GM21423 (cell line): ENCODE results near the gene KLHL35.
"Not testable (repeated sequence)": the region's sequence is repeated elsewhere in the genome, so short reads cannot be mapped to it uniquely, and the experiment has no call there.

Experiments used
- ATAC-seq: cut with Tn5 transposase; IDR thresholded peaks from one replicate; pipeline ENCODE4 v1.9.1; 2021; ENCODE audit warnings: mild to moderate bottlenecking, moderate library complexity; ENCODE audit not compliant: unreplicated experiment

Gene KLHL35

DNA sequence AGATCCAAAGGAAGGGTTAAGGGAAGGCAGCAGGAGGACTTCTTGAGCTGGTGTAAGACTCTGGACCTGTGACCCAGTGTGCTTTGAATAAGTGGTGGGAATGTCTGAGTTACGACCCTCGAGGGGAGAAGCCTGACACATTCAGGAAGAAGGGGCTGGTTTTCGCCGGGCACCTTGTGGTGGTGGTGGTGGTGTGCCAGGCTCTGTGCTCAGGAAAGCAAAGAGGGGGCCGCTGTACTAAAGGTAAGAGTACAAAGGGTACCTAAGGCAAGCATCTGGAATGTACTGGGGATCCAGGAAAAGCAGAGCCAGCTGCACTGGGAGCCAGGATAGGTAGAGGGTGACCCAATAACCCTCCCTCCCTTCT is 6.3 kb downstream of the KLHL35 start:
- no peak for ATAC-seq

DNA sequence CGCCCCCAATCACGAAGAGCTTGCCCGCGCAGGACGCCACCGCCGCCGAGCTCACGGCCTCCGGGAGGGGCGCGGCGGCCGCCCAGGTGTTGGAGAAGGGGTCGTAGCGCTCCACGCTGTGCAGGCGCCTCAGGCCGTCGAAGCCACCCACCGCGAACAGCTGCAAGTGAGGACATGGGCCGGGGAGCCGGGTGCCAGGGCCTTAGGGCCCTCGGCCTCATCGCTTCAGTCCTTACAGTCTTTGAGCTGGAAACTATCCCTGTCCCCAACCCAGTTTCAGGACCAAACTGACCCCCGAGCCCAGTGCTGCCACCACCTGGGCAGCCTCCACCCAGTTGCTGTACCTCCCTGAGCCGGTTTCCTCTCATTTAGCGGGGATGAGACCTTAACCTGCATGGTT is 7.6 kb downstream of the KLHL35 start:
- ATAC-seq: no peak

DNA sequence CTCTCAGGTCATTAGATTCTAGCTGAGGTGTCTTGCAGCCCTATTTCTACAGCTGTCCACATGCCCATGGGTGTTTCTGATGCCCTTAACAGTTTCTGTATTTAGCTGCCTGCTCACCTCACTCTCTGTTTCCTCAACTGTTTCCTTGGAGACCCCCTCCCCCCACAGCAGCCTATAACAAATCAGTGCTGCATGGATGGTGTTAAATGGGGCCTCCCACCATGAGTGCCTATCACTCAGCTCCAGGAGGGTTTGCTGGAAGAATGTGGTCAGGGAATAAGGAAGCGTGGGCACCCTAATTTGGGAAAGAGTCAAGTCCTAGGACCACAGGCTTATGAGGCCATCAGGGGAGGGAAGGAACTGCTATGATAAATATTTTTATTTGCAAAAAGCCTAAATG is 8.6 kb downstream of the KLHL35 start:
- ATAC-seq: no peak

DNA sequence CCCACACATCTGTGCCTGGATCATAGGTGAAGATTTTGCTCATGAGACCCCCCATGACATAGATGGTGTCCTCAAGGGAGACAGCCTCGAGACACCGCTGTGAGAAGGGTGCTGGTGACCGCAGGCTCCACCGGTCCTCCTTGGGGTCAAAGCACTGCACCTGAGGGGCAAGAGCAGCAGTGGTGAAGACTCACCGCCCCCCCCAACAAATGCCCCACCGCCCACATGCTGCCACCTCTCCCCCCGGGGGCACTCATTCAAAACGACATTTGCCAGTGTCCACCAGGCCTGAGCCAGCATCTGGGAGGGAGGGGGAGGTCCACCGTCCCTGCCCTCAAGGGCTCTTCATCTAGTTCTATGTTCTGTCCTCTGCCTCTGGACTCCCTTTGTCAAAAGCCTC is 9.3 kb downstream of the KLHL35 start:
- ATAC-seq: no peak

DNA sequence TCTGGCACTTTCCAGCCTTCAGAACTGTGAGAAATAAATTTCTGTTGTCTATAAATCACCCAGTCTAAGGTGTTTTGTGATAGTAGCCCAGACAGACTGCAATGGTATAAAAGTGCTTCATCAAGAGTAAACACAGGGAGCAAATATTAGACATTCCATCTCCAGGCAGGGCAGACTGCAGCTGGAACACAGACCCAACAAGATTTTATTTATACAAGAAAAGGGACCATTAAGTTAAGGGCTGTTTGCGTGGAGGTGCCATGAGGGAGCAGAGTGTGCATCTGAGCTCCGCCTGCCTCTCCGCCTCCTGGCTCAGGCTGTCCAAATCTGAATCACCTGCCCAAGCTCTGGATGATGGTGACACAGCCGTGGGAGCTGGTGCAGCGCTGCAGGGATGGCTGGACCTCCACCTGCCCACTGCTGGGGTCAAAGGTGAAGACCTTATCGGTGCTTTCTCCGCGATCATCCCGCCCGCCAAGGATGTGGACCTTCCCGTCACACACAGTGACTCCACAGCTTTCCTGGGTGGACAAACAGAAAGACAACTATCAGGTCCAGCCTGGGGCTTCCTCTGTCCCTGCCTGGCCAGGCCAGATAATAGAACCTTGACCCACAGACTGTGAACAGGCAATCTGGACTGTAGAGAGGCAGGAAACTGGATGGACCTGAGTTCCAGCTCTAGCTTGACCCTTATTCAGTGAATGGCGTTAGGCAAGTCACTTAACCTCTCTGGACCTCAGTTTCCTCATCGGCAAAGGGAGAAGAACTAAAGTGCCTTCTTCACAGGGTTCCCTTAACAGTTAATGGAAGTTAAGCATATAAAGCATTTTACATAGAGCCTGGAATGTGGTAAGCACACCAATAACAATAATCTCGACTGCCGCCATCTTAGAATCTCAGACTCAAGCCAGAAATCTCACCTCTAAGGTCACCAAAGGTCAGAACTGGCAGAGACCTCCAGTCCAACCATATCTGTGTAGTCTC is 10.5 kb downstream of the KLHL35 start:
- ATAC-seq: no peak

DNA sequence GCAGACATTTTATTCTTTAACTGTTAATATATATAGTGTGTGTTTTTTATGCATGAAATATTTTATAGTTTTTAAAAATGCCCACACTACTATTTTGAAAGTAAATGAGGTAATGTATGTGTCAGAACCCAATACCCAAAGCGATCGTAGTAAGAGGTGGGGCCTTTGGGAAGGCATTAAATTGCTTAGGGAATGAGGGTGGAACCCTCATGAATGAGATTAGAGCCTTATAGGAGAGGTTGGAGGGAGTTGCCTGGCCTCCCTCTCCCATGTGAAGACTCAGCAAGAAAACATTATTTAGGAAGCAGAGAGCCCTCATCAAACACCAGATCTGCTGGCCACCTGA is 11.1 kb downstream of the KLHL35 start:
- no peak for ATAC-seq

DNA sequence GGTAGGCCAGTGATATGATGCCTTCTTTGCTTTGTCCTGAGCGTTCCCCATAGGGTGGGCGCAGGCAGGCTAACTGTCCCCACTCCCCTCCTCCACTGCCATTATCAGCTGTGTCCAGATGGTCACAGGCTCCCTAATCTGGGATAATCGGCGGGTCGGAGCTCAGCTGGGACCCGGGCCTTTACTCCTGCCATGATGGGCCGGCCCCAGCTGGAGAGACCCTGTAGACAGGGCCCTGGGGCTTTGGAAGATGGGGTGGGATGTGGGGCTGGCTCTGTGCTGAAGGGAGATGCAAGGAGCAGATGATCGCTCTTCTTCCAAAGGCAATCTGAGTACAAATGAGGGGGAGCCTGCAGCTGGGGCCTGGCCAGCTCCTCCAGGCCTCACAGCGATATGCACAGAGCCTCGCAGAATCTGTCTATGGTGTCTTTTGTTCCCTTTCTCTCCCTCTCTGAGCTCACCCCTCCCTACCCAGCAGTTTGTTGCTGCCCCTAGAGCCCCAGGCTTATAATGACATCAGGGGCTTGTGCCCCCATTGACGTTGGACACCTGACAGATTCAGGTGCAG is 11.9 kb downstream of the KLHL35 start:
- no peak for ATAC-seq

DNA sequence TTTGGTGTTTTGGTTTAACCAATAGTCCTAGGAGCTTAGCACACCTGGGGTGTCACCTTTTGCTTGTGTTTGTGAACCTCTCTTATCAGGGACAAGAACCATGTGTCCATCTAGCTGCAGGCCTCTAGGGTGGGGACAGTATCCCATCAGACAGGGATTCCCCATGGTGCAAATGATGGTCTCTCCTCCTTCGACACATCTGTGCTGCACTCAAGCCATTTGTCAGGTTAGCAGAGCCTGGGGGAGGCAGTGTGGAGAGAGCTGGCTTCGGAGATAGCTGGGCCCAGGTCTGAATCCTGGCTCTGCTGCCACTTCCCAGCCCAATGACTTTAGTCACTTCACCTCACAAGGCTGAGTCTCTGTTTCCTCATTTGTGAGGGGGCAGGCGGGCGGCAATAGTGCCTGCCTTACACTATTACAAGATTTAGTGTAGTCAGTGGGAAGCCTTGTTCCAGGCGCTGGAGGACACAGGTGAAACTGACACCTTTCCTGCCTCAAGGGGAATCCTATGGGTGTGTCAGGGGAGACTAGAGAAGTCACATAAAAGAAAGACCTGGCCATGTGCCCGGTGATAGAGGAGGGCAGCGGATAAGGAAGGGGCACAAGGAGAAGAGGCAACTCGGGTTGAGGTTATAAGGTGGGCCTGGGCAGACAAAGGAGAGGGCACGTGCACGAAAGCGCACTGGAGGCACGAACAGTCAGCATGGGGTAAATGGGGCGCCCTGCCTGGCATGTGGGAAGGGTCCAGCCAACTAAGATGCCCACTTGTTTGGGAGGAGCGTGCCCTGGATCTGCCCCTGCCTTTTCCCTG is 12.6 kb downstream of the KLHL35 start:
- ATAC-seq: no peak

DNA sequence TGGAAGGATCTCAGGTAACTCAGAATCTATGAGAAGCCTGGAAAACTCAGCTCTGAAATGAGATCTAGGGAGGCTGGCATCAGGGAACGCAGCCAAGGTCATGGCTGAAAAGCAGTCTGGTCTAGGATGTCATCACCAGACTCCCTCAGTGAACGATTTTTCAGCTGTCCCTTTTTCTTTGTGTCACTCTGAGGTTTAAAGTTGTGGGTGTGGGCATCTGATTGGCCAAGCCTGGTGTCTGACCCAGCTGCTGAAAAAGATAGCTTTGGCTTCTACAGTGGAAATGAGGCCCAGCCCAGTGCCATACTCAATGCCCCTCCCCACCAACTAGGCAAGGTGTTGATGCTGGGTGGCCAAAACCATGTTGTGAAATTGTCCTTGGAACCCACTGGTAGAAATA is 19.1 kb downstream of the KLHL35 start:
- ATAC-seq: no peak

DNA sequence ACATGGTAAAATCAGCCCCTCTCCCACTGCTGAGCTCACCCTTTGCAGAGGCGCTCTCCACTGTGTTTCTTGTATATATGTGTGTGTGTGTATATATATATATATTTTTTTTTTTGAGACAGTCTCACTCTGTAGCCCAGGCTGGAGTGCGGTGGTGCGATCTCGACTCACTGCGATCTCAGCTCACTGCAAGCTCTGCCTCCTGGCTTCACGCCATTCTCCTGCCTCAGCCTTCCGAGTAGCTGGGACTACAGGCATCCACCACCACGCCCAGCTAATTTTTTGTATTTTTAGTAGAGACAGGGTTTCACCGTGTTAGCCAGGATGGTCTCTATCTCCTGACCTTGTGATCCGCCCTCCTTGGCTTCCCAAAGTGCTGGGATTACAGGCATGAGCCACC is 19.9 kb downstream of the KLHL35 start:
- not testable (repeated sequence) for ATAC-seq

DNA sequence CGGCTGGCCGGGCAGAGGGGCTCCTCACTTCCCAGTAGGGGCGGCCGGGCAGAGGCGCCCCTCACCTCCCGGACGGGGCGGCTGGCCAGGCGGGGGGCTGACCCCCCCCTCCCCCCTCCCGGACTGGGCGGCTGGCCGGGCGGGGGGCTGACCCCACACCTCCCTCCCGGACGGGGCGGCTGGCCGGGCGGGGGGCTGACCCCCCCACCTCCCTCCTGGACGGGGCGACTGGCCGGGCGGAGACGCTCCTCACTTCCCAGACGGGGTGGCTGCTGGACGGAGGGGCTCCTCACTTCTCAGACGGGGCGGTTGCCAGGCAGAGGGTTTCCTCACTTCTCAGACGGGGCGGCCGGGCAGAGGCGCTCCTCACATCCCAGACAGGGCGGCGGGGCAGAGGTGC is 23.0 kb downstream of the KLHL35 start:
- not testable (repeated sequence) for ATAC-seq

DNA sequence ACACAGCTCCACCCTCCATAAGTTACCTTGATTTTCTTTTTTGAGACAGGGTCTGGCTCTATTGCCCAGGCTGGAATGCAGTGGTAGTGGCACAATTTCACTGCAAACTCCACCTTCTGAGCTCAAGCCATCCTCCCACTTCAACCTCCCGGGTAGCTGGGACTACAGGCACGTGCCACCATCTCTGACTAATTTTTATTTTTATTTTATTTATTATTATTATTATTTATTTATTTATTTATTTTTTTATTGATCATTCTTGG is 24.1 kb downstream of the KLHL35 start:
- ATAC-seq: no peak

DNA sequence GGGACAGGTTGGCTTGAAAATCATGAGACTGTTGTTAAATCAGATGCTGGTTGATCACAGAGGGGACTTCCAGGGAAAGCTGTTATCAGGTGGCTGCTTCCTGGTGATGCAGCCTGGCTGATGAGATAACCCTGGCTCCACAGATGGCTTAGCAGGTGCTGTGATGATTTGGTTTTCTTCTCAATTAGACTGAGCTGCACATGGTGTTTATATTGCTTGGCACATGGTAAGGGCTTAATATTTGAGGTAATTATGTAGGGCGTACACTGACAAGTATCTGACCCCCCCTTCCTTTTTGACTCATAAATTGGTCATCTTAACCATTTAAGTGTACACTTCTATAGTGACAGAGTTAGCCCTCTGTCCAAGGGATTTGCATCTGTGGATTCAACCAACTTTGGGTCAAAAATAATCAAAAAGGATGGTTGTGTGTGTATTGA is 26.6 kb downstream of the KLHL35 start:
- ATAC-seq: no peak

DNA sequence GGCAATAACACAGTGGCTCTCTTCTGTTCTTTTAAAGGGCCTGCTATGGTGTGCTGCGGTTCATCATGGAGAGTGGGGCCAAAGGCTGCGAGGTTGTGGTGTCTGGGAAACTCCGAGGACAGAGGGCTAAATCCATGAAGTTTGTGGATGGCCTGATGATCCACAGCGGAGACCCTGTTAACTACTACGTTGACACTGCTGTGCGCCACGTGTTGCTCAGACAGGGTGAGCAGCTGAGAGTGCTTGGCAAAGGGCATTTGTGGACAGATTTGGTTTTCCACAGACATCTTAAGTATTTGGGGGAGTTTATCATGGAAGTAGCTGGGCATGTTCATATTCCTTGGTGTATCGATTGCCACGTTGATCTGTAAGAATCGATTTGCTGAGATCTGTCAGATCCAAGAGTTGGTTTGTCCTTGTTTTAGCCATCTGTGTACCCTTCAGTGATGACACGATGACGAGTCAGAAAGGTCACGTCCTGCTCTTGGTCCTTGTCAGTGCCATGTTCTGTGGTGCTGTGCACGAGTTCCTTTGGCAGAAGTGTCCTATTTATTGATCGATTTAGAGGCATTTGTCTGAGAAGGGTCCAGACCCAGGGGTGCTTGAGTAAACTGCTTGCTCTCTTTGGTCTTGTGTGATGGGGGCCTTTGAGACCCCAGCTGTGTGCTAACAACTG is 28.9 kb downstream of the KLHL35 start:
- ATAC-seq: no peak

DNA sequence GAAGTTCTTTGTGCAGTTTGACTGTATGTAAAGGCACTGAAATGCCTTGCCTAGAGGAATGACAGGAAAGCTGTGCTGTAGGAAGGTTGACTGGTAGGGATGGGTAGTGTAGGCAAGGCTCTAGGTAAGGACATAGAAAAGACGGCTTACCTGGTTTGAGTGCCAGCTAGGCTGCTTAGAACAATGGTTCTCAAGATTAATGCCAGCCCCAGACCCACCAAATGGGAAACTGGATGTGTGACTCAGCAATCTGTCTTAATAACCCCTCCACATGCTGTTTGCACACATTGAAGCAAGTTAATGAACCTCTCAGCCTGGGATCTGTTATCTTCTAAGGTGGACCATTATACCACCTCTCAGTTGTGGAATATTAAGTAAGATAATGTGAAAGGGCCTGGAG is 30.0 kb downstream of the KLHL35 start:
- ATAC-seq: no peak

DNA sequence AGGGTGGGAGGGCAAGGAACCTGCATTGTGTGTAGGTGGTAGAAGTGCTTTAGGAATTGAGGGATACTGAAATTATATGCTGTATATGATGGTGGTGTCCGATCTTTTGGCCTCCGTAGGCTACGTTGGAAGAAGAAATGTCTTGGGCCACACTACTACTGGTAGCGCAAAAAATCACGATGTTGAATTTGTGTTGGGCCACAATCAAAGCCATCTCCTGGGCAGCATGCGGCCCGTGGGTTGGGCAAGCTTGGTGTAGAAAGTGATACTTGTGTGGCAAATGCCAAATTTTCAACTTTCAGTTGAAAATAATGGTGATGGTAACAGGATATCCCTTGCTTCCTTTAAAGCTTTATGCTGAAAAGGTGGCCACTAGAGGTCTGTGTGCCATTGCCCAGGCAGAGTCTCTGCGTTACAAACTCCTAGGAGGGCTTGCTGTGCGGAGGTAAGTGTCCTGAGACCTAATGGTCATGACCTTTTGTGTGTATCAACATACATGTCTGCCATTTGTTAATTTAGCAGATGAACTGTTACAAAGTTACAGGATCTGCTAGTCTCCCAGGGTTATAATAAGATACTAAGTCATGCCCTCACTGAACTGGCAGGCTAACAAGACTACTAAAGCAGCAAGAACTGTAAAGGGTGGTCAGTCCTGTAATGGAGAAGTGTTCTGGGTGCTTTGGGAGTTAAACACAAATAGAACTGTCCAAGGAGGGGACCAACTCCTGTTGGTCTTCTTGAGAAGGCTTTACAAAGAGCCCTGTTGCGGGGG is 30.8 kb downstream of the KLHL35 start:
- ATAC-seq: no peak

DNA sequence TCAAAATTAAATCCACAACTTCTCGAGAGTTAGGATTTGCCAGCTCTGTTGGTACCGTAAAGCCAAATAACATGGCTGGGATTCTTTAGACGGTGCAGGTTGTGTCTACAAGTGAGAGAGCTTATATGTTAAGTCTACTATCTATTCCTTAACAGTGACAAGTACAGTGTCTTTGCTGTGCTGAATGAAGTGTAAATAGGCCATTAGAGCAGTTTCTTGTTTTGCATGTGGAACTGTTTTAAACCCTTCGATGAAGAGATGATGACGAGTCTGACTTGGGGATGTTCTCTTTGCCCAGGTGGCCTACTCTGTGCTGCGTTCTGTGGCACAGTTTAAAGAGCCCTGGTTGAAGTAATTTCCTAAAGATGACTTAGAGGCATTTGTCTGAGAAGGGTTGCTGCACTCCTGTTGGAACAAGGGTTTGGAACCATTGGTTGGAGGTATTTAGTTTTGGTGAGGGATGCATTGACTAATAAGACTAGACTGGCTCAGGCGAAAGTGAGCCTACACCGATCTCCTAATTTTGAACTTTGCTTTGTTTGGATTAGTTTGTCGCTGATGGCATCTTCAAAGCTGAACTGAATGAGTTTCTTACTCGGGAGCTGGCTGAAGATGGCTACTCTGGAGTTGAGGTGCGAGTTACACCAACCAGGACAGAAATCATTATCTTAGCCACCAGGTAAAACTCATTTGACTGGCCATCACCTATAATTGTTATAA is 32.7 kb downstream of the KLHL35 start:
- no peak for ATAC-seq

DNA sequence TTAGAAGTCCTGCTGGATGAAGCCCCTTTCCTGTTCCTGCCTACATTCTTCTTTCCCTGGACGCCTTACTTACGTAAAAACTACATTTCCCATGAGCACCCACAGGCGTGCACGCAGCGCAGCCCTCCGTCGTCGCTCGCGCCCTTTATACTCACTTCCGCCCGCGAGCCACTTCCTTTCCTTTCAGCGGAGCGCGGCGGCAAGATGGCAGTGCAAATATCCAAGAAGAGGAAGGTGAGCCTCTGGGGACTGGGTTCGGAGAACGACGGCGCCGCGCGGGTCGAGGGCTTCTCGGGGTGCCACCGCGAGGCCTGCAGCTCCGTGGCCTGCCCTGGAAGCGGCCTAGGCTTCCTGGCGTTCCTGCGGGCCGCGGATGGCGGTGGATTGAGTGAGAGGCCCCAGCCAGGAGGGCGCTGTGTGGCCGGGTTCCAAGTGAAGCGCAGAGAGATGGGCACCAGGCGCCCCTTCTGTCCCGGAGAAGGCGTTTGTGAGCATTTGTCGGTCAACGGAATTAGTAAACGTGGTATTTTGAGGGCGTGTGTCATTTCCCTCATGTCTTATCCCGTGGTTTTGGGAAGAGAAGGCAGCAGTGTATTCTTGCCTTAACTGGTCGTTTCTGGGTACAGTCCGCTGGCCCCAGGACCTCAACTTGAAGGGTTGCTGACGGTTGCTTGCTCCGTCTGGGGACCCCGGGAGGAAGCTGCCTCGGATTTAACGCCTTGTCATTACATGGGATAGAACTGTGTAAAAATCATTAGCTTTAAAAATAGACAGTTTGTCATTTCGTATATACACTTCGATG is 33.5 kb downstream of the KLHL35 start, which contains the start of gene RPS3:
RPS3 (plus strand) TSS at position 175 of the 802 bp plus-strand sequence; CDS start at position 205, 30 bp downstream.
- peak; percentile 94 for ATAC-seq

DNA sequence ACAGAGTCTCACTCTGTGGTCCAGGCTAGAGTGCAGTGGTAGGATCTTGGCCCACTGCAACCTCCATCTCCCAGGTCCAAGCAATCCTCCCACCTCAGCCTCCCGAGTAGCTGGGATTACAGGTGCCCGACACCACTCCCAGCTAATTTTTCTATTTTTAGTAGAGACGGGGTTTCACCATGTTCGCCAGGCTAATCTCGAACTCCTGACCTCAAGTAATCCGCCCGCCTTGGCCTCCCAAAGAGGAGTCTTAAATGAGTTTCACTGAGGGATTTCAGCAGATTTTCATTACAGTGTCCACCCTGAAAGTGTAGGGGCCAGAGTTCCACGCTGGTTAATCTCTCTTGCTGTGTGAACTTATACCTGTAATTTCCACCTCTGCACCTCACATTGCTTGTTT is 34.1 kb downstream of the KLHL35 start:
- ATAC-seq: peak; percentile 6
